Activated naive CD4-positive, alpha-beta T cell (primary cell): Measurements from ENCODE around the gene LY6G6D.

Experiments used
- DNase-seq, 4 experiments: peaks; one replicate each; lab custom pipeline; 2025; lab: John Stamatoyannopoulos, UW

Gene LY6G6D, protein sequence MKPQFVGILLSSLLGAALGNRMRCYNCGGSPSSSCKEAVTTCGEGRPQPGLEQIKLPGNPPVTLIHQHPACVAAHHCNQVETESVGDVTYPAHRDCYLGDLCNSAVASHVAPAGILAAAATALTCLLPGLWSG

DNA sequence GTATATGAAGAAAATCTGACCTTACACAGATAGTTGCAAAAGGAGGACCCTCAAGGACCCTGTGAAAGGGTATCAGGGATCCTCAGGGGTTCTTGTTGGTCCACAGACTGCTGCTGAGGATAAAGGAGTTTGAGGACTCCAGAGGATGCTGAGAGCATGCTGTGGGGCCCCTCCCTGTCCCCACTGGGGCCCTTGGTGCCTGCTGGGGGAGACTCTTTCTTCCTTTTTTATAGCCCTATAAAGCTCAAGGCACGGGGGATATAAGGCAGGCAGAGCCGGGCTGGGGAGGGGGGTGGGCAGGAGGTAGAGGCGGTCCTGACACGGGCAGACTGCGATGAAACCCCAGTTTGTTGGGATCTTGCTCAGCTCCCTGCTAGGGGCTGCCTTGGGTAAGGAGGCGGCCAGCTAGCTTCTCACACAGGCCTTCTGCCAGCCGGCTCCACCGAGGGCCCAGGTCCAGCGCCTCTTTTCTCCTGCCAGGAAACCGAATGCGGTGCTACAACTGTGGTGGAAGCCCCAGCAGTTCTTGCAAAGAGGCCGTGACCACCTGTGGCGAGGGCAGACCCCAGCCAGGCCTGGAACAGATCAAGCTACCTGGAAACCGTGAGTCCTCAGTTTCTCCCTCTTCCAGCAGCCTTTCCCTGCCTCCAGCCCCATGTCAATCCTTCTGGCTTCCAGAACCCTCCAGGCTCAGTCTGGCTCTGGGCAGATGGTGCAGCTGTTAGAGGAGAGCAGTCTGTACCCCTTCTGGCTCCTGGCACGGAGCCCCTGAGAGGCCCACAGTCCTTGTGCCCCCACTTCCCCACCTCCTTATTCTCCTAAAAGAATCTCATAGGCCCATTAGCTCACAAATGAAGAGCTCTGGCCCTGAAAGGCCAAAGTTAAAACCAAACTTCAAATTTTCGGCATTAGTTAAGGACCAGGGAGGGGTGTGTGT, at the start of gene LY6G6D:
Gene LY6G6D, plus strand, starts transcription at position 327 of the 937 bp plus-strand sequence. Its CDS starts 8 bp downstream, at position 335.
- DNase-seq: no peak

- peak; percentile 93 to 97 (median 94) for DNase-seq
These were observed 49.4 kb upstream of the LY6G6D start, which contains the start of gene CSNK2B for GRCh38 chr6:31665501-31666336. Gene CSNK2B (plus strand): TSS chr6:31666080. CDS start chr6:31666832, 752 bp downstream.

GRCh38 chr6:31666337-31666965, 48.7 kb upstream of the LY6G6D start:
- DNase-seq: no peak

DNA sequence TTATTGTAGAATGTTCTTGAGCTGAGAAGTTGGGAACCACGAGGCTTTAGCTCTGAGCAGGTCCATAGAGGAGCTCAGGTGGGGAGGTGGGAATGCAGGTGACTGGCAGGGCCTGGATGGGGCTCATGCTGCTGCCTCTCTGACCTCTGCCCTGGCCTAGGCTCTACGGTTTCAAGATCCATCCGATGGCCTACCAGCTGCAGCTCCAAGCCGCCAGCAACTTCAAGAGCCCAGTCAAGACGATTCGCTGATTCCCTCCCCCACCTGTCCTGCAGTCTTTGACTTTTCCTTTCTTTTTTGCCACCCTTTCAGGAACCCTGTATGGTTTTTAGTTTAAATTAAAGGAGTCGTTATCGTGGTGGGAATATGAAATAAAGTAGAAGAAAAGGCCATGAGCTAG, 45.5 kb upstream of the LY6G6D start, which contains the start of gene LY6G5B:
Gene LY6G5B, plus strand, starts transcription at position 301 of the 400 bp plus-strand sequence. CDS start 975 bp downstream, outside the sequence.
- DNase-seq: no peak

DNA sequence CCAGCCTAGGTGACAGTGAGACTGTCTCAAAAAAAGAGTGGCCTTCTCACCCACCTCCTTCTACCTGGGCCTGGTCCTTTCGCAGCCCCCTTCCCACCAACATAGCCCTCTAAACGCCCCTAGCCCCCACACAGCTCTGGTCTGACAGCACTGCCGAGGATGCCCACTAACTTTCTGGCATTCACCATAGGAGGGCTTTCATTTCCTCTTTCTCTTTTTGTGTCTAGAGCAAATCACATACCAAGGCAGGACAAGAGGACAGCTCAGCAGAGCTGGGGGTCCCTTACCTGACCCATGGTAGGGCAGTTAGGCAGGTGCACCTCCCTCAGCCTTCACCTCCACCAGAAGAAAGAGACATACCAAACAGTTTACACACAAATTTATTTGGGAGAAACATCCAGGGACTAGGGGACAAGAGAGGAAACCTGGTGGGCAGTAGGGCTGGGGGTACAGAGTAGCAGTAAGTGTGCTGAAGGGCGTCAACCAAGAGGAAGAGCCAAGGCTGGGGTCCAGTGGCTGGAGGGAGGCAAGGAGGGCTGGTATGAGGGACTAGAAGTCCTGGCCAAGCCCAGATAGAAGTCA, 38.7 kb upstream of the LY6G6D start:
- DNase-seq: no peak

- DNase-seq: no peak
These were observed 38.2 kb upstream of the LY6G6D start for GRCh38 chr6:31676904-31677303.

GRCh38 chr6:31677955-31678354, 37.2 kb upstream of the LY6G6D start:
- DNase-seq: no peak

GRCh38 chr6:31680226-31681134, 34.7 kb upstream of the LY6G6D start, which contains the start of gene LY6G5C:
Gene LY6G5C (minus strand): TSS chr6:31681067. CDS start chr6:31680373, 694 bp downstream.
- DNase-seq: peak in 3 of 4 experiments; percentile 8 to 54 (median 23)

DNA sequence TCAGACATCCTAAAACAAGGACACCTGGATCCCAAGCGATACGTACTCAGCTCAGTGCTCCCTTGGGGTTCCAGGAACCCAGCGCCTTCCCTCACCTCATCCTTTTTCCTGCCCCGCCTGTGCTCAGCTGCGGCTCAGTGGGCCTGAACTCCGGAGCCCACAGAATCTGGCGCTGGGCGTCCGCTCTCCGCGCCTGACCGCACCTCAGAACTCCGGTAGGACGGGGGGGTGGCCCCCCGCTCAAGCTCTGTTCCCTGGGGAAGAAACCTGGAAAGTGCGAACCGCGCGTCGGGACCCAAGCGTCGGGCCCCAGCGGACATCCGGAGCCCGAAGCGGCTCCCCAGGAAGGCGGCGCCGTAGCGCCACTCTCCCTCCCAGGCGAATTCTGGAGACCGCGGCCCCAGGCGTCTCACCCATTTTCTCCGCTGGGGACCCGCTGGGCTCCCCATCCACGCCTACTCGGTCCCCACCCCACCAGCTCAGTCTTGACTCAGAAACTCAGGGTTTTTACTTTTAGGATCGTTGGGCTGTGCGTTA, 33.9 kb upstream of the LY6G6D start:
- DNase-seq: peak in 2 of 4 experiments; percentile 10 to 24

GRCh38 chr6:31683591-31683990, 31.6 kb upstream of the LY6G6D start:
- DNase-seq: no peak

DNA sequence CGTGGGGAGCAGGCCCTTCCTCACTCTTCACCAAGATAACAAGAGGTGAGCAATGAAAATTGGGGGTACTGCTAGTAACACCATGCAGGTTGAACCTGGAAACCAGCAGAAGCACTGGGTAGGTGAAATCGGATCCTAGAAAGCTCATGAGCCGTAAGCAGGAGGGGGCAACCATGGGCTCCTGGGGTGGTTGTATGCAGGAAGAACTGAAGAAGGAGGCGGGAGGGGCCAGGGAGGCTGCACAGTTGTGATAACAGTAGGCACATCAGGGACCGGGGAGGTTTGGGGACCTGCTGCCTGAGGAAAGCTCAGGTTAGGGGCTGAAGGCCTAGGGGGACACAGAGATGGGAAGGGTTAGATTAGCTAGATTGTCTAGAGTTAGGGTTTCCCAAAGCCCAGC, 28.7 kb upstream of the LY6G6D start:
- DNase-seq: no peak

DNA sequence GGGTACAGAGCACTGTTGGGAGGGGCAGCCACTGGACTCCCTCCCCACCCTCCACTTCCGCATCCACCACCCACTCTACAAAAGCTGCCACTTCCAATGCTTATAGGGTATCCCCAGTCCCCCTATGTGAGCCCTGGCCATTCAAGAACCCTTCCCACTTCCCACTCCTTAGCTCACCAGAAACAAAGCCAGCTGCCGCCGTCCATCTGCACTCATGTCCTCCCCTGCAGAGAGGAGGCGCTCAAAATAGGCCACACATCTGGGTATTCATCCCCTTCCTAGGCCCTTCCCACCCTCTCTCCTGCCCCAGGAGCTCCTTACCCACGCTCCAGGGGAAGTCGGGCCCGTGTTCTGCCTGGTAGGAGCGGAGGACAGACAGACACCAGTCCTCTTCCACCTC, 27.8 kb upstream of the LY6G6D start:
- DNase-seq: no peak

DNA sequence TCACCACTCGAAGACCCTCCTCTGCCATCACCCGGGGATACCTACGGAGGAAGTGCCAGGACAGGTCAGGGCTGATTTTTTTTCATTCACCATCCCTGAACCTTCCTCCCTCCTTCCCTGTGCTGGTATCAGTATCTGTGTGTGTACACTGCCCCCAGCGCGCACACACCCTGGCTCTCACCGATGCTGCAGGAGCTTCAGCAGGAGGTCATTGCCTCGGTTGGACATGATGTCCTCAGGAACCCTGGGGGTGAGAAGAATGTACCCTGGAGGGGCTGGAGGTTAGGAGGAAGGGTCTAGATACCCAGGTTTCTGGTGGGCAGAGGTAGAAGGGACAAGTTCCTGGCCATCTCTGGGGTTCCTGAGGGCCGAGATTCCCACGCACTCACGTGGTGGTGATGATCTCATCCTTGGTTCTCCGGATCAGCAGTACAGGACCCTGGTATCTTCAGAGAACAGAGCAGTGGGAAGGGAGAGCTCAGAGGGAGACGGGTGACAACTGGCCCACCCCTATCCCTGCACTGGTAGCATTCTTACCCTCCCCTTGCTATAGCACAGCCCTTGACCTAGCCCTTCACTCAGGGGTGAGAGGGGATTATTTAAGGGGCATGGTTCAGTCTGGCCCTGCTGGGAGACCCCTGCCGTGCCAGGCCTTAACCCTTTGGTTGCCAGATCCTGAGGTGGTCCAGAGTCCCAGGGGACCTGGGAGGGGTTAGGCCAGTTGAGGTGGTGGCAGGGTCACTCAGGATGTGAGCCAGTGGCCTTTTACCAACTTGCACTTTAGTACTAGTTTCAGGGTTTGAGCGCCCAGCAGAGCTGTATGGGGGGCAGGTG, 27.1 kb upstream of the LY6G6D start:
- no peak for DNase-seq

GRCh38 chr6:31689249-31690110, 25.7 kb upstream of the LY6G6D start:
- DNase-seq: no peak

DNA sequence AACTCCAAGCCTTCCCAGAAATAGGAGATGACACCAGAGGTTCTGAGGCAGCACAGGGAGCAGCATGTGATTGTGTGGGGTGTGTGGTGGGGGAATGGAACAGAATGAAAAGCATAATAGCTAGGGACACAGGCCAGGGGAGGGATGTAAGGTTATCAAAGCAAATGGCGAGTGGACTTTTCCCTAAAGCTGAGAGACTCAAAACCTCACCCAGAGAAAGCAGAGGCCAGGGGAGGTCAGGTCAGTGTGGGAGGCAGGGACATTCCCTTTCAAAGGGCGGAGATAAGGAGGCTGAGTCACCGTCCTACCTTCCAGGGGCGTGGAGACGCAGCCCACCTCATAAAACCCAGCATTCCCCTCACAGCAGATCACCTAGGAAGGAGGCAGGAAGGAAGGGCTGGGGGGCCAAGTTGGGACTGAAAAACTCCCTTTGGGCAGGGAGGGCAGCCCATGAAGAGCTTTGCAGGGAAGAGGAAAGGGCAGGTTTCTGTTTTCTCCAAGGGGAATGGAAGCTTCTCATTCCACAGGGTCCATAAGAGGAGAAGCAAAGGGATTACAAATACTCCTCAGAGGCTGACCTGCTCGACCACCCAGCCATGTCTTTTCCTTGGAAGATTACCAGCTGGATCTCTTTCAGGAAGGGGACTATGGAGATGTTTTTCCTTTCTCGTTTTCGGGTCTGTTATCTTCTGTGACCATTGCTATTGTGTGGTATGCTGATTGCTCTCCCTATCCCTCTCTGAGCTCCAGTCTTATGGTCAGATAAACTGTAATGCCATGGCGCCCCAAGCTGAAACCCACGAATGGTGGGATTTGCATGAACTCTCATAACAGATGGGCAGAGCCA, 24.7 kb upstream of the LY6G6D start:
- no peak for DNase-seq

GRCh38 chr6:31691078-31691463, 24.1 kb upstream of the LY6G6D start:
- no peak for DNase-seq

DNA sequence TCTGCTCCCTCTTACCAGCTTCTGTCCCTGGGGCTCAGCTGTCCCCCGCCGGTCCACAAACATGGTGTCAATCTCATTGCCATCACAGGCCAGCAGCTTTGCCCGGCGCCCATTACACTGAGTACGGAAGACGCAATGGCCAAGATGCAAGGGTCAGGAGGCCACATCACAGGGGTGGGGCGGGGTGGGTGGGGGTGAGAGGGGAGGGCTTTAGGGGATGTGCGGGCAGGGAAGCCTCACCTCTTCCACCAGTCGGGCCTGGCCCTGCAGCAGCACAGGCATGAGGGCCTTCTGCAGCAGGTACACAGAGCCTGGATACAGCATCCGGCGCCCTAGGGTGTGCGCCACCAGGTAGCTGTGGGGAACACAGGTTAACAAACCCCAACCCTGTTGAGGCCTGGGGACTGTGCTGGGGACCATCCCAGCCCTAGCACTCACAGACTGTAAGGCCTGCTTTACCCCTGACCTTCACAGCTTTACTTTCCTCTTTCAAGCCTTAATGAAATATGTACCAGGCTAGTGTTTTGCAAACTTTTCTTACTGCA, 23.5 kb upstream of the LY6G6D start:
- no peak for DNase-seq
